HG03095 (cell line): Measurements from ENCODE around the gene ZNF697.
A peak's percentile ranks its signal among the peaks of the same experiment; 100 is the strongest.
"Not testable (repeated sequence)": the region's sequence is repeated elsewhere in the genome, so short reads cannot be mapped to it uniquely, and the experiment has no call there.

ENCODE experiments used
- ATAC-seq: cut with Tn5 transposase; IDR thresholded peaks from one replicate; pipeline ENCODE4 v1.9.1; 2021; ENCODE audit warnings: moderate library complexity; ENCODE audit not compliant: unreplicated experiment

The ZNF697 gene

DNA sequence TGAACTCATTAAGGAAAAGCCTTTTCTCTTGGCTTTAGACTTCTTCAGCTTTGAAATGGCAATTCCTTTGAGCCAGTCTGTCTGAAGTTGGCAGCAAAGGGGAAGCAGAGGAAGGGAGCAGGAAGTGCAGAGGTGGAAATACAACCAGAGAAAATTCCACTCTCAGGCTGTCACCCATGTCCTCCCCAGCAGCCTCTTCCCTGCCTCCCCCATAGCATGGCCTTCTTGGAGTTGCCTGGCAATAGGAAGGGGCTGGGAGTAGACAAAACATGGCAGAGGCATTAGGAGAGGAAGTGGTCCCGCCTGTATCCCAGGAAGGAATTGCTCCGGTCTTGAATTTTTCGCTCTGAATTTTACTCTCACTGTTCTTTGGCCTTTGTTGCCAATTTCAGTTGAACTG lies 44.8 kb downstream of the ZNF697 start:
- not testable (repeated sequence) for ATAC-seq

DNA sequence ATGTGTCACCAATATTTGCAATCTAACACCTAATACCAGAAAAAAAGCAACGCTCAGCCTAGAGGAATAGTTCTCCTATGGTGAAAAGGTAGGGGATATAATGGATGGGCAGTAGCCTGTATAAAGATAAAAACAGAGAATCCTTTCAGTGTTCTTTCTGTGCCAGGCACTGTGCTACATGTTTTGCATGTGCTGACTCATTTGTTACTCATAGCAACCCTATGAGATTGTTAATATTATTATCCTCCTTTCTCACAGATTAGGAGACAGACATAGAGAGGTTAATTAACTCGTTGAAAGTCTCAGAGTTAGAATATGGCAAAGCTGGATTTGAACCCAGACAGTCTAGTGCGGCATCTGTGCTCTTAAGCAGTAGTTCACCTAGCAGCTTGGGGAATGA lies 45.3 kb downstream of the ZNF697 start:
- ATAC-seq, result not testable (repeated sequence)

DNA sequence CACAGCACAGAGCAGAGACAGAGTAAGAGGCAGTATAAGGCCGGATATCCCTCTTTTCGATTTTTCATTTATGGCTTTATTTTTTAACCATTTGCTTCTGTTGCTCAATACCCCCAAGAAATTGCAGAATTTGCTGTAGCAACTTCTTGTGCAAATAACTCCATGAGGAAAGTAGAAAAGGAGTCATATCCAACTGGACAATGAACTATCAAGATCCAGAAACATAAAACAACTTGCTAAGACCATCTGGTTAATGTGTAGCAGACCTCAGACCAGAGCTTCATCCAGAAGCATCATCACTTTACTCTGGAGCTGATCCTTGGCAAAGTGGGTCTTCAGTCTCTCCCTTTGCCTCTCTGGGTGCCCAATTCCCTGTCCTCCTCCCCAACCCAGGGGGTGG lies 45.9 kb downstream of the ZNF697 start:
- no peak for ATAC-seq

- ATAC-seq, result no peak
Observed at GRCh38 chr1:119600976-119601375, 47.1 kb downstream of the ZNF697 start.

- no peak for ATAC-seq
Observed at GRCh38 chr1:119600561-119600960, 47.5 kb downstream of the ZNF697 start.

DNA sequence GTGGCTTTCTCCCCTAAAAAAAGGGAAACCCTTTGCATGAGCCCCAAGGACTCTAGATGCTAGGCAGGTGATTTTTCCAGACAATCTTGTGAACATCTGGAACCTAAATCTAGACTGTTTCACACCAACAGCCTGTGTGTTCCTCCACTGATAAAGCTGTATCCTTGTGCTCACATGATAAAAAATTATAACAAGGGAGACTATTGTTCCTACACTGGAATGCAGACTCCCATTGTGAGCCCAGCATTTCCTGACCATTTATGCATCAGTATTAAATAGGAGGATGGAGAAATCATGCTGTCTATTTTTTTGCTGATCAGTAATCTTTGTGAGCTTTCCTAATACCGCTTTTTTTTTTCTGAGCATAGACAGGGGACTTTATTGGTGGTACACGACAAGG lies 52.5 kb downstream of the ZNF697 start:
- ATAC-seq, result no peak

- no peak for ATAC-seq
Observed at GRCh38 chr1:119595168-119595567, 52.9 kb downstream of the ZNF697 start.

DNA sequence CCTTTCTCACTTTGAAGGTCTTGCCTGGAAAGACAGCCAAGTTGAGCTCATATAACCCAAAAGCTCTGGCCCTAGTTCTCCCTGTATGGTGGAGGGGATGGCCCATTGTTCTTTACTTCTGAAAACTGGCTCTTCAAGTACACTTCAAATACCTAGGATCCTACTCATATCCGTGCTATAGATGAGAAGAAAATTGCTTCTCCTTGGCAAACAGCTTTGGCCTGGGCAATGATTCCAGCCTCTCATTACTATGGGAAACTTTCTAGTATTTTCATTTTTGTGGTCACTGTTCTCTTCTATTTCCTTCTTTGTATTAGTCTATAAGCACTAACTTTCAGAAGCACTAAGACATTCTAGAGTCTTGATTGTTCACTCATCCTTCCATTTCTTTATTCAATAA lies 53.7 kb downstream of the ZNF697 start:
- ATAC-seq, result no peak

GRCh38 chr1:119593805-119594204 lies 54.3 kb downstream of the ZNF697 start:
- no peak for ATAC-seq

- no peak for ATAC-seq
Observed at GRCh38 chr1:119590393-119590792, 57.7 kb downstream of the ZNF697 start.

DNA sequence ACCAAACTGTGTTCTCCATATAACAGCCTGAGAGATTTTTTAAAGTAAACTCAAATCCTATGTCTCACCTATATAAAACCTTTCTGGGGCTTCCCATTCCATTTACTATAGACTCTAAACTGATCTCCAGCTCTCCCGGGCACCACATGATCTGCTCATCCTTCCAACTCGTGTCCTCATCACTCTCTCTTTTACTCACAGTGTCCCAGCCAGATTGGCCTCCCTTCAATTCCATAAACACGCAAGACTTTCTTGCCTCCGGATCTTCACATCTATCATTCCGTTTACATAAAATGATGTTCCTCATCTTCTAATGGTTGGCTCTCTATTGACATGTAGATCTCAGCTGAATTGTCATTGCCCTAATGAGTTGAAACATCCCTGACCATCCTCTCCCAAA lies 59.4 kb downstream of the ZNF697 start:
- ATAC-seq, result no peak

DNA sequence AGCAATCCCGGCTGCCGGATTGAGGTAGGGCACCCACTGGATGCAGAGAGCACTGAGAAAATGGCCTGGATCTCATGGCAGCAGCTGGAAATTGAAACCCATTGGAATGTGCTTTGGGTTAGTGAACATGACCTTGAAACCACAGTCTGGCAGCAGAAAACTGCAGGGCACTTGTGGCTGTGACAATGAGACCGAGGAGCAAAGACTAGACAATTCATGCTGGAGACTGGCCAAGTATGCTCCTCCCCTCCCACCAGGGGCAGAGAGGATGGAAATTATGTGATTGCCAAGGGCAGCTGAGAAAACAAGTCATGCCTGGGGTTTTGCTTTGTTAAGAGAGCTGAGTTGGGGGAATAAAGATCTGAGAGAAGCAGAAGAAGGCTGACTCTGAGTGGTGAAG lies 60.7 kb downstream of the ZNF697 start:
- ATAC-seq, result no peak

- not testable (repeated sequence) for ATAC-seq
Observed at GRCh38 chr1:119585801-119586200, 62.3 kb downstream of the ZNF697 start.

GRCh38 chr1:119582801-119583200 lies 65.3 kb downstream of the ZNF697 start:
- ATAC-seq, result peak; percentile 54

- ATAC-seq, result not testable (repeated sequence)
Observed at GRCh38 chr1:119581076-119581475, 67.0 kb downstream of the ZNF697 start.

- no peak for ATAC-seq
Observed at GRCh38 chr1:119573886-119574285, 74.2 kb downstream of the ZNF697 start.

GRCh38 chr1:119569930-119570622 lies 78.0 kb downstream of the ZNF697 start:
- ATAC-seq, result not testable (repeated sequence)
